Peyer's patch (tissue), 4 donors: ENCODE data around the gene SPINK5.

Experiments
- POLR2A ChIP-seq, 2 donors: fragments of 450-650 bp; IDR thresholded peaks; one replicate each; pipeline ENCODE4 v1.5.1; 2017; ENCODE audit warnings: antibody characterized with exemption in 2 of 2, mild to moderate bottlenecking in 2 of 2, moderate library complexity in 2 of 2
- TF ChIP-seq, protein P1 (sequence below), 6 experiments: fragments of 450-650 bp in 4 of 6; fragments of 200-600 bp in 2 of 6; sonication (generic) in 1 of 6; IDR thresholded peaks; one replicate each; pipeline ENCODE4 v1.5.1; 2017 to 2019; ENCODE audit warnings: antibody characterized with exemption in 6 of 6, mild to moderate bottlenecking in 3 of 6, moderate library complexity in 1 of 6

DNA sequence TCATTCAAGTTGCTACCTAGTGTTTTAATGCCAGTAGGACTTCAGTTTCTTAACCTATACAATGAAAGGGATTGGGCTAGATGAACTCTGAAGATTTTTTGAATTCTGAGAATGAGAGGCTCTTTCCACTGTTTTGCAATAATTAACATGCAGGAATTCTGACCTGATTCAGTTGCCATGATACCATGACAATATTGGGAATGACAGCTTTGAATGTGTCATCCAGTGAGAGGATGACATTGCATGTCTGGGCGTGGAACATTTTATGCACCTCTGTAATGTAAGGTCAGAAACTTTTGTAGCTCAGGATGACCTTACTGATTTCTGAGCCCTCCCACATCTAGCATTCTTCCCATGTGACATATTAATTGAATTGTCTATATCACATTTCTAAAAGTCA lies 30.6 kb upstream of the SPINK5 start:
- TF ChIP-seq POLR2A (IDR thresholded peaks at IDR 0.05), result no peak
- TF ChIP-seq, protein P1, sequence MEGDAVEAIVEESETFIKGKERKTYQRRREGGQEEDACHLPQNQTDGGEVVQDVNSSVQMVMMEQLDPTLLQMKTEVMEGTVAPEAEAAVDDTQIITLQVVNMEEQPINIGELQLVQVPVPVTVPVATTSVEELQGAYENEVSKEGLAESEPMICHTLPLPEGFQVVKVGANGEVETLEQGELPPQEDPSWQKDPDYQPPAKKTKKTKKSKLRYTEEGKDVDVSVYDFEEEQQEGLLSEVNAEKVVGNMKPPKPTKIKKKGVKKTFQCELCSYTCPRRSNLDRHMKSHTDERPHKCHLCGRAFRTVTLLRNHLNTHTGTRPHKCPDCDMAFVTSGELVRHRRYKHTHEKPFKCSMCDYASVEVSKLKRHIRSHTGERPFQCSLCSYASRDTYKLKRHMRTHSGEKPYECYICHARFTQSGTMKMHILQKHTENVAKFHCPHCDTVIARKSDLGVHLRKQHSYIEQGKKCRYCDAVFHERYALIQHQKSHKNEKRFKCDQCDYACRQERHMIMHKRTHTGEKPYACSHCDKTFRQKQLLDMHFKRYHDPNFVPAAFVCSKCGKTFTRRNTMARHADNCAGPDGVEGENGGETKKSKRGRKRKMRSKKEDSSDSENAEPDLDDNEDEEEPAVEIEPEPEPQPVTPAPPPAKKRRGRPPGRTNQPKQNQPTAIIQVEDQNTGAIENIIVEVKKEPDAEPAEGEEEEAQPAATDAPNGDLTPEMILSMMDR (IDR thresholded peaks at IDR 0.05), result no peak
